SU-DHL-6 (cell line): ENCODE results near the gene KMT5B.

Experiments used
- H2AFZ ChIP-seq: fragments of 200-600 bp; sonication (generic); 2 replicates; pipeline ENCODE4 v1.6.1; 2014; ENCODE audit warnings: low read depth, mild to moderate bottlenecking, moderate library complexity, mixed read lengths, antibody characterized with exemption, low read length; ENCODE audit not compliant: severe bottlenecking
- H3F3A ChIP-seq: fragments of 200-600 bp; shearing (Covaris generic); 2 replicates; pipeline ENCODE4 v1.6.0; 2016; ENCODE audit warnings: antibody characterized with exemption, mild to moderate bottlenecking; ENCODE audit not compliant: insufficient read depth
- H3K27ac ChIP-seq: fragments of 200-600 bp; sonication (generic); 2 replicates; pipeline ENCODE4 v1.5.1; 2016; ENCODE audit warnings: low read depth, mild to moderate bottlenecking, low read length, moderate library complexity, mixed read lengths
- H3K27me3 ChIP-seq: fragments of 200-600 bp; sonication (generic), shearing (Covaris generic); 2 replicates; pipeline ENCODE4 v1.6.0; 2014; ENCODE audit warnings: mild to moderate bottlenecking, low read length
- H3K36me3 ChIP-seq: fragments of 200-600 bp; sonication (generic); 2 replicates; pipeline ENCODE4 v1.6.1; 2014; ENCODE audit warnings: mild to moderate bottlenecking, low read length, mixed read lengths
- H3K4me2 ChIP-seq: fragments of 300-600, 200-600 bp; shearing (Covaris generic), sonication (generic); 2 replicates; pipeline ENCODE4 v1.6.0; 2014; ENCODE audit warnings: low read length, low read depth, mild to moderate bottlenecking; ENCODE audit not compliant: poor library complexity, severe bottlenecking
- H3K4me3 ChIP-seq: fragments of 200-600 bp; sonication (generic); 2 replicates; pipeline ENCODE4 v1.5.1; 2014; ENCODE audit warnings: antibody characterized with exemption, low read length, mild to moderate bottlenecking, mixed read lengths; ENCODE audit not compliant: insufficient read depth, poor library complexity, severe bottlenecking
- H3K79me2 ChIP-seq: fragments of 200-600 bp; sonication (generic); 2 replicates; pipeline ENCODE4 v1.6.1; 2014; ENCODE audit warnings: mild to moderate bottlenecking, low read length, moderate library complexity; ENCODE audit not compliant: insufficient read depth
- H3K9ac ChIP-seq: fragments of 200-600 bp; sonication (generic); 2 replicates; pipeline ENCODE4 v1.7.0; 2014; ENCODE audit warnings: mild to moderate bottlenecking, low read length
- H3K9me2 ChIP-seq: fragments of 200-600 bp; sonication (generic); replicated peaks from 2 replicates; pipeline ENCODE4 v1.6.1; 2014; ENCODE audit warnings: low read length; ENCODE audit not compliant: insufficient read depth
- H3K9me3 ChIP-seq: fragments of 200-600 bp; sonication (generic); 2 replicates; pipeline ENCODE4 v1.6.1; 2014; ENCODE audit warnings: low read length, mixed read lengths; ENCODE audit not compliant: insufficient read depth
- H4K20me1 ChIP-seq: fragments of 200-600 bp; sonication (generic); 2 replicates; pipeline ENCODE4 v1.6.1; 2014; ENCODE audit warnings: low read depth, mild to moderate bottlenecking, antibody characterized with exemption, low read length, moderate library complexity, mixed read lengths
- EZH2phosphoT487 ChIP-seq: fragments of 200-600 bp; sonication (generic), shearing (Covaris generic); conservative IDR thresholded peaks from 2 replicates; pipeline ENCODE4 v1.6.1; 2018; ENCODE audit warnings: mild to moderate bottlenecking, antibody characterized with exemption, low read length, moderate library complexity, mixed read lengths
- TF ChIP-seq, protein P1 (sequence below): fragments of 200-600 bp; sonication (generic); IDR thresholded peaks from one replicate; pipeline ENCODE4 v1.5.1; 2017; ENCODE audit warnings: antibody characterized with exemption, mild to moderate bottlenecking, low read length, moderate library complexity; ENCODE audit not compliant: insufficient read depth, poor library complexity, severe bottlenecking

KMT5B gene

DNA sequence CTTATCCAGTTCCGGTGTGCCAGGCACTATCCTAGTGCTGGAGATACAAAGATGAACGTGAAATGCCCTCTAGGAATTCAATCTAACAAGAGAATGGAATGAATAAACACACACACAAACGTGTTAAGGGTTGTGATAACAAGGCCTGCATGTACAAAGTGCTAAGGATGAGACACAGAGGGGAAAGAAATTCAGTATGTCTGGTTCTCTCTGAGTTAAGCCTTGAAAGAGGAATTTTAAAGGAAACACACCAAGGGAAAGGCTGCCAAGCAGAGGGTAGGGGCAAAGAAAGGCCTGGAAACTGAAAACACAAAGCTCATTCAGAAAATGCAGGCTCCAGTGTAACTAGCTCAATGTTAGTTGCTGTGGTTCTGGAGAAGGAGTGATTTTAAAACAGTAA lies 96.1 kb downstream of the KMT5B start:
- no peak overlapping the region for H3K4me2 ChIP-seq

DNA sequence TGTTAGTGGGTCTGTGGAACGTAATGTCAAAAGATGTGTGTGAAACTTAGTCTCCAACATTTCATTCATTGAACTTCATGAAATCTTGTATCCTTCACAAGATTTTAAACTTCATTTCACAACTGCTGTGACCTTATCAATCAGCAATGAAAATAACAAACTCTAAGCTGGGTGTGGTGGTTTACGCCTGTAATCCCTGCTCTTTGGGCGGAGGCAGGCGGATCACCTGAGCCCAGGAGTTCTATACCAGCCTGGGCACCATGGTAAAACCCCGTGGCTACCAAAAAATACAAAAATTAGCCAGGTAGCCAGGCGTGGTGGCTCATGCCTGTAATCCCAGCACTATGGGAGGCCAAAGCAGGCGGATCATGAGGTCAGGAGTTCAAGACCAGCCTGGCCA lies 97.0 kb downstream of the KMT5B start:
- Histone ChIP-seq H3K9me2 (no peaks in the 10 kb centered on the region), H3F3A (peaks cover 8% of the 10 kb centered on the region), H3K79me2 (peaks cover 87% of the 10 kb centered on the region), H3K27me3 (no peaks in the 10 kb centered on the region), H3K4me3 (no peak overlapping the region), H3K4me2 (no peak overlapping the region), H3K9me3 (no peaks in the 10 kb centered on the region), H4K20me1 (peaks cover 7% of the 10 kb centered on the region; the same call in 1 of the 2 replicates), H3K9ac (no peak overlapping the region), H2AFZ (no peak overlapping the region), H3K27ac (no peak overlapping the region), H3K36me3 (no peaks in the 10 kb centered on the region)
- TF ChIP-seq EZH2phosphoT487: no peak
- TF ChIP-seq, protein P1, sequence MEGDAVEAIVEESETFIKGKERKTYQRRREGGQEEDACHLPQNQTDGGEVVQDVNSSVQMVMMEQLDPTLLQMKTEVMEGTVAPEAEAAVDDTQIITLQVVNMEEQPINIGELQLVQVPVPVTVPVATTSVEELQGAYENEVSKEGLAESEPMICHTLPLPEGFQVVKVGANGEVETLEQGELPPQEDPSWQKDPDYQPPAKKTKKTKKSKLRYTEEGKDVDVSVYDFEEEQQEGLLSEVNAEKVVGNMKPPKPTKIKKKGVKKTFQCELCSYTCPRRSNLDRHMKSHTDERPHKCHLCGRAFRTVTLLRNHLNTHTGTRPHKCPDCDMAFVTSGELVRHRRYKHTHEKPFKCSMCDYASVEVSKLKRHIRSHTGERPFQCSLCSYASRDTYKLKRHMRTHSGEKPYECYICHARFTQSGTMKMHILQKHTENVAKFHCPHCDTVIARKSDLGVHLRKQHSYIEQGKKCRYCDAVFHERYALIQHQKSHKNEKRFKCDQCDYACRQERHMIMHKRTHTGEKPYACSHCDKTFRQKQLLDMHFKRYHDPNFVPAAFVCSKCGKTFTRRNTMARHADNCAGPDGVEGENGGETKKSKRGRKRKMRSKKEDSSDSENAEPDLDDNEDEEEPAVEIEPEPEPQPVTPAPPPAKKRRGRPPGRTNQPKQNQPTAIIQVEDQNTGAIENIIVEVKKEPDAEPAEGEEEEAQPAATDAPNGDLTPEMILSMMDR: no peak

More for the DNA sequence above, 96.1 kb downstream of the KMT5B start:
- Histone ChIP-seq H3K9me3 (no peaks in the 10 kb centered on the region), H3K27me3 (no peaks in the 10 kb centered on the region), H3K27ac (no peak overlapping the region), H3K36me3 (no peaks in the 10 kb centered on the region), H3K9ac (no peak overlapping the region), H3F3A (peaks cover 8% of the 10 kb centered on the region), H2AFZ (no peak overlapping the region), H3K4me3 (no peak overlapping the region), H4K20me1 (peaks cover 7% of the 10 kb centered on the region; the same call in 1 of the 2 replicates), H3K79me2 (peaks cover 80% of the 10 kb centered on the region), H3K9me2 (no peaks in the 10 kb centered on the region)
- TF ChIP-seq EZH2phosphoT487: no peak
- TF ChIP-seq, protein P1: no peak

DNA sequence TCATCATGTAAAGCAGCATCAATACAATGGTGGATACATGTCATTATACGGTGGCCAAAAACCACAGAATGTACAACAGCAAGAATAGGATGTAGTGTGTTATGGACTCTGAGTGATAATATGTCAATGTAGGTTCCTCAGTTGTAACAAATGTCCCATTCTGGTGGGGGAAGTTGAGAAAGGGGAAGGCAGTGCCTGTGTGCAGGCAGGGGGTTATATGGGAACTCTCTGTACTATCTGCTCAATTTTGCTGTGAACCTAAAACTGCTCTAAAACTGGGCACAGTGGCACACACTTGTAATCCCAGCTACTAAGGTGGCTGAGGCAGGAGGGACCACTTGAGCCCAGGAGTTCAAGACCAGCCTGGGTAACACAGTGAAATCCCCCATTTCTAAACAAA lies 97.8 kb downstream of the KMT5B start:
- TF ChIP-seq EZH2phosphoT487: no peak
- TF ChIP-seq, protein P1: no peak
- H3K9me2 ChIP-seq: no peaks in the 10 kb centered on the region
- H3K27me3 ChIP-seq: no peaks in the 10 kb centered on the region
- peaks cover 92% of the 10 kb centered on the region for H3K79me2 ChIP-seq
- no peak overlapping the region for H2AFZ ChIP-seq
- no peak overlapping the region for H3K4me2 ChIP-seq
- H3K9me3 ChIP-seq: no peaks in the 10 kb centered on the region
- H3K27ac ChIP-seq: no peak overlapping the region
- H4K20me1 ChIP-seq: peaks cover 7% of the 10 kb centered on the region; the same call in 1 of the 2 replicates
- no peak overlapping the region for H3K9ac ChIP-seq
- no peaks in the 10 kb centered on the region for H3K36me3 ChIP-seq
- no peak overlapping the region for H3K4me3 ChIP-seq
- H3F3A ChIP-seq: peaks cover 8% of the 10 kb centered on the region

DNA sequence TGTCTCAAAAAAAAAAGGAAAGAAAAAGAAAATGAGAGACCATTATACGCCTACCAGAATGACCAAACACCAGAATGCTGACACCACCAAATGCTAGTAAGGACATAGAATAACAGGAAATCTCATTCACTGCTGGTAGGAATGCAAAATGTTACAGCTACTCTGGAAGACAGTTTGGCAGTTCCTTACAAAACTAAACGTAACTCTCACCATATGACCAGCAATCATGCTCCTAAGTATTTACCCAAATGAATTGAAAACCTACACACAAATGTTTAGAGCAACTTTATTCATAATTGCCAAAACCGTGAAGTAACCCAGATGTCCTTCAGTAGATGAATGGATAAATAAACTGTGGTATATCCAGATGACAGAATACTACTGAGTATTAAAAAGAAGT lies 99.1 kb downstream of the KMT5B start:
- H3K36me3 ChIP-seq: no peaks in the 10 kb centered on the region
- TF ChIP-seq, protein P1: no peak
- no peak for TF ChIP-seq EZH2phosphoT487
- peaks cover 5% of the 10 kb centered on the region for H3F3A ChIP-seq
- peaks cover 91% of the 10 kb centered on the region for H3K79me2 ChIP-seq
- H3K27ac ChIP-seq: no peak overlapping the region
- H3K9me3 ChIP-seq: no peaks in the 10 kb centered on the region
- no peak overlapping the region for H3K4me2 ChIP-seq
- no peaks in the 10 kb centered on the region for H3K27me3 ChIP-seq
- no peak overlapping the region for H3K4me3 ChIP-seq
- peaks cover 7% of the 10 kb centered on the region; the same call in 1 of the 2 replicates for H4K20me1 ChIP-seq
- H2AFZ ChIP-seq: no peak overlapping the region
- no peaks in the 10 kb centered on the region for H3K9me2 ChIP-seq
- no peak overlapping the region for H3K9ac ChIP-seq
